Eye (tissue), 1 donor: Measurements from ENCODE around the gene SEC22B.
"Not testable (repeated sequence)": the region's sequence is repeated elsewhere in the genome, so short reads cannot be mapped to it uniquely, and the experiment has no call there.

Experiments
- DNase-seq: peaks from one replicate; pipeline ENCODE4 v3.0.0-alpha.2; 2015

Gene SEC22B

GRCh38 chr1:120176092-120176855, at the start of gene SEC22B:
Gene SEC22B (minus strand): TSS chr1:120176520. CDS start chr1:120176381, 139 bp downstream.
- peak; percentile 98 for DNase-seq

GRCh38 chr1:120217933-120218332, 41.6 kb upstream of the SEC22B start:
- peak; percentile 0 for DNase-seq

- peak; percentile 2 for DNase-seq
These were observed 41.0 kb upstream of the SEC22B start for GRCh38 chr1:120217175-120217929.

- not testable (repeated sequence) for DNase-seq
These were observed 37.3 kb upstream of the SEC22B start for GRCh38 chr1:120213606-120214005.

- not testable (repeated sequence) for DNase-seq
These were observed 34.4 kb upstream of the SEC22B start for GRCh38 chr1:120210754-120211153.

GRCh38 chr1:120196863-120197775, 20.8 kb upstream of the SEC22B start:
- DNase-seq, result peak; percentile 14

GRCh38 chr1:120188626-120189025, 12.3 kb upstream of the SEC22B start:
- not testable (repeated sequence) for DNase-seq

- DNase-seq, result not testable (repeated sequence)
These were observed 5.9 kb upstream of the SEC22B start for GRCh38 chr1:120182176-120182707.

- DNase-seq, result peak; percentile 89
These were observed 3.7 kb upstream of the SEC22B start for GRCh38 chr1:120179811-120180690.

GRCh38 chr1:120178799-120179756, 2.8 kb upstream of the SEC22B start:
- peak; percentile 60 for DNase-seq

GRCh38 chr1:120178058-120178457, 1.7 kb upstream of the SEC22B start:
- not testable (repeated sequence) for DNase-seq

GRCh38 chr1:120175688-120176087, 632 bp downstream of the SEC22B start:
- DNase-seq, result not testable (repeated sequence)

GRCh38 chr1:120164761-120165160, 11.6 kb downstream of the SEC22B start:
- DNase-seq, result not testable (repeated sequence)

- DNase-seq, result not testable (repeated sequence)
These were observed 14.3 kb downstream of the SEC22B start for GRCh38 chr1:120162015-120162414.

- not testable (repeated sequence) for DNase-seq
These were observed 17.8 kb downstream of the SEC22B start for GRCh38 chr1:120158495-120158894.

GRCh38 chr1:120158086-120158485, 18.2 kb downstream of the SEC22B start:
- DNase-seq, result not testable (repeated sequence)

GRCh38 chr1:120150138-120150822, 26.0 kb downstream of the SEC22B start:
- not testable (repeated sequence) for DNase-seq

- not testable (repeated sequence) for DNase-seq
These were observed 26.8 kb downstream of the SEC22B start for GRCh38 chr1:120149420-120150059.

GRCh38 chr1:120145806-120146205, 30.5 kb downstream of the SEC22B start:
- peak; percentile 9 for DNase-seq
